ENCODE measurements around the gene VMO1.

Gene VMO1

DNA sequence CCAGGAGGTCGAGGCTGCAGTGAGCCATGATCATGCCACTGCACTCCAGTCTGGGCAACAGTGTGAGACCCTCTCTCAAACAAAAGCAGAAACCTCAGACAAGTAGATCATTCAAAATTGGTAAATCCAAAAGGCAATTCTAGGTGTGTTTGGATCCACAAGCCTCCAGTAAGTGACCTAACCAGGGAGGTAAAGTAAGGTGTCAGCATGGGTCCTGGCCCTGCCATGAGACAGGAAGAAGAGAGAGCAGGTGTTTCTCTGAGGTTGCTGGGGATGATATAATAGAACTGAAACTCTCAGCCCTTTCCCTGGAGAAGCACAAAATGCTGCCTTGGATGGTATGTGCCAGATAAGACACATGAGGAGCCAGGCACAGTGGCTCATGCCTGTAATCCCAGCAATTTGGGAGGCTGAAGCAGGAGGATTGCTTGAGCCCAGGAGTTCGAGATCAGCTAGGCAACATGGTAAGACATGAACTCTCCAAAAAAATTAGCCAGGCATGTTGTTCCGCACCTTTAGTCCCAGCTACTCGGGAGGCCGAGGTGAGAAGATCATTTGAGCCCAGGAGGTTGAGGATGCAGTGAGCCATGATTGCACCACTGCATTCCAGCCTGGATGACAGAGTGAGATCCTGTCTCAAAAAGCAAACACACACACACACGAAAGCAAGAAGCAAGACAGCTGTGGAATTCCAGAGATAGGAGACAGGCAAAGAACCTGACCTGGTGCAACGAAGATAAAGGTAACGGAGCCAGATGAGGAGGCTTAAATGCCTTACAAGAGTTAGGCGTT is 8.0 kb downstream of the VMO1 start:
- Histone ChIP-seq H3K27me3 (ENCODE audit: control insufficient read depth, low read length) (peaks cover 2% of the 10 kb centered on the region; the same call in 1 of the 2 replicates), H3K9me3 (ENCODE audit: control insufficient read depth, insufficient read depth, low read length) (no peaks in the 10 kb centered on the region), H3K4me3 (ENCODE audit: low read length) (no peak overlapping the region), H3K27ac (ENCODE audit: low read depth, low read length) (no peak overlapping the region), H3K9me2 (replicated peaks; ENCODE audit: control insufficient read depth, low read length) (no peaks in the 10 kb centered on the region), H3K36me3 (ENCODE audit: control insufficient read depth, low read length) (no peaks in the 10 kb centered on the region), H3K79me2 (ENCODE audit: control insufficient read depth, low read length) (no peaks in the 10 kb centered on the region), H4K20me1 (ENCODE audit: control insufficient read depth, insufficient read depth, low read depth, low read length) (no peaks in the 10 kb centered on the region), H3K4me2 (ENCODE audit: low read length) (no peak overlapping the region), H3F3A (ENCODE audit: control insufficient read depth, insufficient read depth) (no peaks in the 10 kb centered on the region), H3K4me1 (ENCODE audit: control insufficient read depth, low read length) (peaks cover 9% of the 10 kb centered on the region)
- no peak for TF ChIP-seq EZH2phosphoT487 (IDR thresholded peaks at IDR 0.05; ENCODE audit: borderline replicate concordance, low read length)
- TF ChIP-seq CTCF (IDR thresholded peaks at IDR 0.05; ENCODE audit: low read depth, low read length, poor library complexity, severe bottlenecking) = no peak

DNA sequence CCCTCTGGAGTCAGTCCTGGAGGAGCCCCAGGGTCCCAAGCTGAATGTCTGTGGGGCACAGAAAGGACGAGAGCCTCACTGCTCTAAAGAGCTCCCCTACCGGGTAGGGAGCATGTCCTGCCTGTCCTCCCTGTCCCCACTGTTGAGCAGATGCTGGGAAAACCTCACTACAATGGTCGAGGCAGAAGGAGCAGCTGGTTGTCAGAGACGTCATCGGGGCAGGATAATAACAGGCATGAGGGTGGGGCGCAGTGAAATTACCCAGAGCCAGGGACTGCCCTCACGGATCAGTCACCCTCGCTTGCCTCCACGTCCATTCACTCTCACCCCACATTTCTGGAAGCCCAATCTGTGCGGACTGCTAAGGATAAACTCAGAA is 13.9 kb downstream of the VMO1 start:
- no peak overlapping the region for H3K27ac ChIP-seq (ENCODE audit: low read depth, low read length)
- H3K4me2 ChIP-seq (ENCODE audit: low read length) = no peak overlapping the region
- H3K4me1 ChIP-seq (ENCODE audit: control insufficient read depth, low read length) = peaks cover 9% of the 10 kb centered on the region
- no peaks in the 10 kb centered on the region for H3K9me3 ChIP-seq (ENCODE audit: control insufficient read depth, insufficient read depth, low read length)
- H4K20me1 ChIP-seq (ENCODE audit: control insufficient read depth, insufficient read depth, low read depth, low read length) = no peaks in the 10 kb centered on the region
- H3K27me3 ChIP-seq (ENCODE audit: control insufficient read depth, low read length) = peaks cover 7% of the 10 kb centered on the region
- no peaks in the 10 kb centered on the region for H3F3A ChIP-seq (ENCODE audit: control insufficient read depth, insufficient read depth)
- H3K4me3 ChIP-seq (ENCODE audit: low read length) = no peak overlapping the region
- TF ChIP-seq CTCF (IDR thresholded peaks at IDR 0.05; ENCODE audit: low read depth, low read length, poor library complexity, severe bottlenecking) = no peak
- no peak for TF ChIP-seq EZH2phosphoT487 (IDR thresholded peaks at IDR 0.05; ENCODE audit: borderline replicate concordance, low read length)
- no peaks in the 10 kb centered on the region for H3K36me3 ChIP-seq (ENCODE audit: control insufficient read depth, low read length)
- no peaks in the 10 kb centered on the region for H3K9me2 ChIP-seq (replicated peaks; ENCODE audit: control insufficient read depth, low read length)
- no peaks in the 10 kb centered on the region for H3K79me2 ChIP-seq (ENCODE audit: control insufficient read depth, low read length)

- no peak within 1 kb of the TSS for H3K4me2 ChIP-seq (ENCODE audit: low read length)
- no peaks in the 10 kb centered on the region for H3F3A ChIP-seq (ENCODE audit: control insufficient read depth, insufficient read depth)
- H3K79me2 ChIP-seq (ENCODE audit: control insufficient read depth, low read length) = no peaks in the 10 kb centered on the region
- peaks cover 7% of the 10 kb centered on the region for H3K27me3 ChIP-seq (ENCODE audit: control insufficient read depth, low read length)
- H3K9me3 ChIP-seq (ENCODE audit: control insufficient read depth, insufficient read depth, low read length) = no peaks in the 10 kb centered on the region
- H3K36me3 ChIP-seq (ENCODE audit: control insufficient read depth, low read length) = no peaks in the 10 kb centered on the region
- H3K4me3 ChIP-seq (ENCODE audit: low read length) = no peak within 1 kb of the TSS
- TF ChIP-seq EZH2phosphoT487 (IDR thresholded peaks at IDR 0.05; ENCODE audit: borderline replicate concordance, low read length) (no peak), CTCF (IDR thresholded peaks at IDR 0.05; ENCODE audit: low read depth, low read length, poor library complexity, severe bottlenecking) (no peak)
- H4K20me1 ChIP-seq (ENCODE audit: control insufficient read depth, insufficient read depth, low read depth, low read length) = no peaks in the 10 kb centered on the region
- no peaks in the 10 kb centered on the region for H3K9me2 ChIP-seq (replicated peaks; ENCODE audit: control insufficient read depth, low read length)
- no peak within 1 kb of the TSS for H3K27ac ChIP-seq (ENCODE audit: low read depth, low read length)
- H3K4me1 ChIP-seq (ENCODE audit: control insufficient read depth, low read length) = peaks cover 9% of the 10 kb centered on the region
Measured at GRCh38 chr17:4771519-4772234, 14.5 kb downstream of the VMO1 start, which contains the start of gene TM4SF5. TSS of gene TM4SF5 (plus strand) at chr17:4771886. CDS start at chr17:4771923, 37 bp downstream.
